RKO (cell line): Measurements from ENCODE around the gene ATP8A1.

ENCODE experiments used
- DNase-seq: peaks from one replicate; pipeline ENCODE4 v3.0.0-alpha.2; 2016; ENCODE audit warnings: low spot score

The ATP8A1 gene

DNA sequence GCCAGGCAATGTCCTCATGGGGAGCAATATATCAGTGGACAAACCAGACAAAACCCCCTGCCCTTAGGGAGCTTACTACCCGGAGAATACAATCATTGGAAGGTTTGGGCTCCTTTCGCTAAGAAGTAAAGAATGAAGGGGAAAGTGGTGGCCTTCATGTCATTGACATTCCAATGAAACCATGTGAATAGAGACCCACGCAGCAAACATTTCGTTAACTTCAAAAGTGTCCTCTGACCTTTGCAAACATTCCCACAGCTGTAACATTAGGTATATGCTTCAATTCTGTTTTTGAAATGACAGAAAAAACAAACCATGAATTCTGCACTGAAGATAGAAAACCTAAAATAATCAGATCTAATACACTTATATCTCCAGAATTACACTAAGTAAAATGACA, 7.0 kb downstream of the ATP8A1 start:
- no peak for DNase-seq

DNA sequence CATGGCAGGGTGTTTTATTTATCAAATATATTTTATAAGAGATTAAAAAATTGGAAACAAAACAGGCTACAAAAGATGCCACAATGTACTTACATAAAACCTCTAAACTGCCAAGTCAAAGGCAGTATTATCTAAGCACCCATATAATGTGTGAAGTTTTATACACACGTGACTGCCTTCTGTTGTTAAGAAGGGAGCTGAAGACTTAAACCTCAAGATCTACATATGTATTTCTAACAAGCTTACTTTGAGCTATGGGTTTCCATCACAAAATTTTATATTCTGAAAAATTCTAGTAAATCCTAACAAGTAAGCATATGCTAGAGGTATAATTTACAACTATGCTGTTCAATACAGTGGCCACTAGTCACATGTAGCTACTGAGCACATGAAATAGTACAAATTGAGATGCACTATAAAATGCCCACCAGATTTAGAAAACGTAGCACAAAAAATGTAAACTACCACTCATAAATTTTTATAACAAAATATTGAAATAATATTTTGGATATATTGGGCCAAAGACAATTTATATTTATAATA, 9.8 kb downstream of the ATP8A1 start:
- DNase-seq, result no peak

DNA sequence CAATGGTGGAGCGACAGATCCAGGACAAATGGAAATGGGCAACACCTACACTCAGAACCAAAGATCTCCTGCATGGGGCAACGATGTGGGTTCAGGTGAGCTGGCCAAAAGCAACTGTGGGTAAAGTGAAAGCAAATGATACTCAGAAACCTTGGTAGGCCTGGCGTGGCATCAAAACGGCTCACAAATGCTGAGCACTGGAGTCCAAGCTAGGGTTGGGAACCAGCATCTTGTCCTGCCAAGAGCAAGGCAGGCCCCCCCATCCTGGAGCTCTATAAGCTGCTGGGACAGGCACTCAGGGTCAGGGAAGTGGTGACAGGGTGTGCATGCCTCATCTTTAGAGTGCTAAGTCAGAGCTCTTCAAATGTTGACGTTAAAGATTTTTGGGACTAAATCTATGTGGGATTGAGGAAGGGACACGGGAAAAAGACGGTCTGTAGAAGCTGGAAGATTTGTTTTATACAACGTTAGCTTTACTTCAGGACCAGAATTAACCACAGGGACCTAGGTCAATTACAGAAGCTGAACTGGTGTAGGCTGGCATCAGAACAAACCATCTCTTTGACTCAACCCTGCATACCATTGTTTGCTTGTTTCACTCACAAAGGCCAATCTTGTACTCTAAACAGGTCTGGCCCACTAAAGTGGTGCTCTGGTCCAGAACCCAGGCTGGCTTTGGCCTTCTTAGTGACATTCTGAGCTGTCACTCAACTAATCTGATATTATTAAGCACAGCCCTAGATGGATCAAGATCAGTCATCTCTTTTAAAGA, 10.7 kb downstream of the ATP8A1 start:
- DNase-seq, result no peak

DNA sequence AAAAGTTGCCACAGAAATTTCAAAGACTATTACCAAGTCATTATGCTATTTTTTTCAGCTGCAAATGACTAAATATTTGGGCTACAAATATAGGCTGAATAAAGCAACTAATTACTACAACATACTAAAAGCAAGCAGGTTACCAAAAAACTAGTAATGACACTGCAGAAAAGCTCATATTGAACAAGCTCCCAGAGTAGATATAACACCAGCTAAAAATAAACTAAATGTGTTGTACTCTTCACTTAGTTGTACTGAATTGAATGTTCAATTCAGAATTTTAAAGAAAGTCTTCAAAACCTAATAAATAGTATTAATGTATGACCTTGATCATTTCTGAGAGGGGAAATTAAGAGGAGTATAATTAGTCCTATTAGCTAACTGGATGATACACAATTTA, 12.0 kb downstream of the ATP8A1 start:
- DNase-seq, result no peak

DNA sequence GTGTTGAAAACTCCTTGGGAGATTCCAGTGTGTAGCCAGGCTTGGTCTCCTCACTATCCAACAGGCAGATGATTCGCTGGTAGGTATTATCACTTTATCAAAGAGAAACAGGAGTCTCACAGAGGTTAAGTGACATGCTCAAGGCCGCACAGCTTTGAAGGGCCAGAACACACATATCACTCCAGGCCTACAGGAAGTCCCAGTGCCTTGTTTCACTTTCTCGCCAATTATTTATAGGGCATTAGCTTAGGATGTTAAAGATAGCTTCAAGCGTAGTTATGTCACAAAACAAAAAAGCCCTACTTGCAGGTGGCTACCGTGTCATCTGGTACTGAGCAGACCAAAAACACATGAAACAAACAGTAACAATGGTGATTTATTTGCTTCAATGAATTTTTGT, 13.2 kb downstream of the ATP8A1 start:
- no peak for DNase-seq

DNA sequence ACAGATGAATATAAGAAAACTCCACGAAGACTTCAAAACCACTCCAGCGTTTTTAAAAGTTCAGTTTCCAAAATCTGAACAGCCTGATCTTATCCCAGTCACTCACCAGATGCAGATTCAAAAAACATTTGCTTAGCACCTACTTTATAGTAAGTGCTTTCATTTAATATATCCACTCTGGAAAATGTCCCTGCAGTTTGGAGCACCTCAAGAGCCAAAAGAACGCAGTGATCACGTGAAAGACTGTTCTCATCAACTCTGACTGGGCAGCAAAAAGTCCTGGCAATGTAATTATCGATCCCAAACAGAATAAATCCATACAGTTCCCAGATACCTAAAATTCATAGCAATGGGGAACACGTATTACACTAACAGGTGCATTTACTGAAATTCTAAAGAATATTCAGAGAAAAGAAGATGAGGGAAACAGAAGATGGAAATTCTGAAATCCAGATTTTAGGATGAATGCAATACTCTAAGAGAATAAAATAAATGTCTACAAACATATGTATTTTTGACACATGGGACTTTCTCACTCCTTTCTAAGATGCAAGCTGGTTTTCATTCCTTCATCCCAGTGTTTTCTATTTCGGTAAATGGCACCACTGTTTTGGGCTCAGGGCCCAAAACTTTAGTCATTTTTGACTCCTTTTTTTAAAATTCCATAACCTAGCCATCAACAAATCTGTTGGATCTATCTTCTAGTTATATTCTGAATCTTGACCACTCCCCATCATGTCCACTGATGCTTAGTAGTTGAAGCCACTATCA, 13.9 kb downstream of the ATP8A1 start:
- DNase-seq, result no peak

DNA sequence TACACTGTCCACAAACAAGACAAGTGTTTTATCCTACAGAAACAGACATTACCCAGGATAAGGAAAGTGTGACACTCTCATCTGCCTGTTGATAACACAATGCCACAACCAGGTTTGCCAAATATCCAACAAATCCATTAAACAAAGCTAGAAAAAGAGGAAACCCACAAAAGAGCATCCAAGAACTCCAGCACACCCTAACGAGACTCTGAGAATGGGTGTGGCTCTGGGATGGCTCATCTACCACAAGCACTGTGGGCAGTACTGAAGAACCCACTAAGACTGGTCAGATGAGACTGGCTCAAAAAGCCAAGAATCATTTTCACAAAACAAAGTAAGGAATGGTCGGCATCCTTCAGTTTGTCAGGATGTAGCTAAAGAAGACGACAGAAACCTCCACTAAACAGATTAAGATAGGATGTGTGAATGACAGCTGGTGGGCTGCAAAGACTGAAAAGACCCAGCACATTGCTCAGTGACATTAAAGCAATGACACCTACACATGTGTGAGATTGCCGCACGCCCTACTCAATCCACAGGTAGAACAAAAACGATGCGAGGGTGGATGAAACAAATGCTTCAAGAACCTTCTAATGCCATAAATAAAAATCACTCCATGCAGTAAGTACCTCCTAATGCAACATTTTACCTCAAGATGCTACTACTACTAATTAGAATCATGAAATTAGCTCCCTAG, 14.7 kb downstream of the ATP8A1 start:
- no peak for DNase-seq

DNA sequence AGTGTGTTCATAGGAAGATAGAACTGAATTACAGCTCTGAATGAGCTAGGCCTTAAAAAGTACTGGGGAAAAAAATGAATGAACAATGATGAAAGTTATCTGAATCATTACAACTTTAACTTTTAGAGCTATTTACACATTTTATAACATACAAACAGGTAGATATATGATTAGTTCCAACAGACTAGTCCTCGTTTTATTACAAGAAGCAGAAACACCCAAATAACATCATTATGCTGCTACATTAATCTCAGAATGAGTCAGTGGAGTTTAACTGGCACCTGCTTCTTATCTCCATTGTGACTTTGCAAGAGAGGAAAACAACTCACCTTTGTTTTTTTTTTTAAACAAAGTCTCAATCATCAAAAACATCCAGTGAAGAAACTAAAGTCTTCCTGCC, 15.2 kb downstream of the ATP8A1 start:
- no peak for DNase-seq

DNA sequence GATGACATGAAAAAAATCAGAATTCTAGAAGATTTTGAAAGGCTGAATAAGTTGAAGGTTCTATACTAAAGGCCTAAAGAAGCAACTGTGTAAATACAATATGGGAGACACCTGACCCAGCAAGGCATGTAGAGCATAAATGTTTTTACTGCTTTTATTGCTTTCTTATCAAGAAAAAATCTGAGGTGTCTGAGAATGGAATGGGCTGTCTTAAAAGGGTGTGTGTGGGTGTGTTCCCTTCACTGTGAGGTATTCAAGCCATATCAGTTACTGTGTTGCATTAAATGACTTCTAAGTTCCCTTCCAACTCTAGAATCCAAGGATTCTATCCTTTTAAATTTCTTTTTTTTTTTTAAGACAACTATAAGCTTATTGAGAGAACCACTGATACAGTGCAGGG, 15.7 kb downstream of the ATP8A1 start:
- DNase-seq, result no peak

DNA sequence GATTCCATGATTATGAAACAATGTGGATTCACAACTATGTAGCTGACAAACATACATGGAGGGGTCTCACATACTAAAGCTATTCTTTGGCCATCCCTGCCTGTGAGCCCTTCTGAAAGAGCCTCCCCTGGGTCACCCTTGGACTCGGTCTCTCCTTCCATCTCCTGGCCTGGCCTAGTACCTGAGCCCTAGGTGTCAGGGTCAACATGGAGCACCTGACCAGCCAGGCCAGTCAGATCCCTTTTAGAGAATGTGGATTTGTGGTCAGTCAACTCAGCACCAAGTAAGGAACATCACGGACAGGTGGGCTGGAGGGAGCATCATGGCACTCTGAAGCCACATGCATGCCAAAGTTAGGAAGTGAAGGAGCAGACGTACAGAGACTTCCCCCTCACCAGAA, 16.3 kb downstream of the ATP8A1 start:
- DNase-seq, result no peak

DNA sequence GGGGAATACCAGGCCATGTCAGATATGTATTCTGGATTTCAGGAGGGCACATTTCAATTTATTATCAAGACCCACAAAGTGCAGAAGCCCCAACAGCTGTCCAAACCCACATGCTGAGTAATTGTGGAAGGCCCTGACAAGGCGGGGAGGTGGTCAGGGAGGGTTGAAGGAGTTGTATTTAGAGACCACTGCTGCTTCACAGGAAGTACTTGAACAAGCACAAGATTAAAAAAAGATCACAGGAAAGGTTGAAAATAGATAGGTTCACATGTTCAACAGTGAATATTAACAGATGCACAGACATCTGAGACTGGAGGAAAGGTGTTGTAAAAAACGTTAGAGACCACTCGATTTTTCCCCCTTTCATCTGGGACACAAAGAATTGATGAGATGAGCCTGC, 17.9 kb downstream of the ATP8A1 start:
- DNase-seq, result no peak

DNA sequence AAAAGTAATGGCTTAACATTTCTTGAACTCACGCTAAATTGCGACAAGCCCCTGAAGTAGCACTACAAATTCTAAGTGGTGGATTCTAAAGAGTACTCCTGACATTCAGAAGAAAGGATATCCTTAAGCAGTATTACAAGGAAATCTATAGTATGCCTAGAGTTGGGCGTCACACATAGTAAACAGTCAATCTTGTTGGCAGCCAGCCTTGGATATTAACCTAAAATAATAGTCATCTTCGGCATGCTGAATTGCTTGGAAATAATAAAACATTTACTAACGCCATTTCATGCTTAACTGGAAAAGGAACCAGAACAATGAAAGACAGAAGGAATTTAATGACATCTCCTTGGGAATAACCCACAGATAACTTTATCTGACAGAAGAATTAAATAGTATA, 18.6 kb downstream of the ATP8A1 start:
- no peak for DNase-seq

DNA sequence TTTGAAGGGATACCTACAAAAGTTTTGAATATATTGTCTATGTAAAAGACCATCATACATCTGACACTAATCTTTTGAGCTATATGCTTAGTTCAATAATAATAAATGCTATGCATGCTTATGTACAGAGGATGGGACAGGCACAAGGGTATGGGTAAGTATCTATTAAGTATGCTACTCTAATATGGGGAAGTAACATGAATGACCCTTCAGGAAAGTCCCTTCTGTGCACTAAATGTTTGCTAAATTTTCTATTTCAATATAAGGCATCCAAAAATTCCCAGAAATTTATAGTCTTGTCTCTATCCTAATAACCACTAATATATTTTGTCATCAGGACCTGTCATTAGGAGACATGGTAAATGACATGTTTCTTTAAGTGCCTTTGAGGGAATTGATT, 19.0 kb downstream of the ATP8A1 start:
- no peak for DNase-seq

DNA sequence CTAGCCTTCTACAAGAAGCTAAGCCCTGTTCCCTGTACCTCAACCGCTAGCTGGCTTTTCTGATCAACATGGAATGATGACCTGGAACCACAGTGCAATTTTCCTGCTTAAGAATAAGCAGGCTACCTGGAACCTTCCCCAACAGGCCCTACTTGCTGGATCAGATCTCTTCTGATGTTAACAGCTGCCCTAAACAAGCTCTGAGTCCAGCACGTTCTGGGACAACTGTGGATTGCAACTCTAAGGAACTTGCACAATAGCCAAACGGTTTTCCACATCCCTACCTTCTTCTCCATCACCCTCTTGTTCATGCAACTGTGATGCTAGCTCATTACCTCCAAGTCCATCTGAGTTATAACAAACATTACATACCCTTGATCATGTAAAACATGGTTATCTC, 19.8 kb downstream of the ATP8A1 start:
- DNase-seq, result no peak

DNA sequence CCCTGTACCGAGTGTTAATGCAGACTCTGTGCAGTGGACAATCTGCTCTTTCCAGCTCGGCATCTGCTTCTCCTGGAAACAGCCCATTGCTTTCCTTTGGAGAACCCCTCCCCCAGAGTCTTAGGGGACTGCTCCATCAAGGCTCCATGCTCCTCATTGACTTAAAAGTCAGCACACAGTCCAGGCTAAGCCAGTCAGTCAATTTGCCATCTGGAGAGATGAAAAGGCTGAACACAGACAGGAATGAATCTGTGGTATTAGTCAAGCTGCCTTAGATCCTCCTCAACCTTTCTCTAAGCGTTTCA, 20.3 kb downstream of the ATP8A1 start:
- no peak for DNase-seq

DNA sequence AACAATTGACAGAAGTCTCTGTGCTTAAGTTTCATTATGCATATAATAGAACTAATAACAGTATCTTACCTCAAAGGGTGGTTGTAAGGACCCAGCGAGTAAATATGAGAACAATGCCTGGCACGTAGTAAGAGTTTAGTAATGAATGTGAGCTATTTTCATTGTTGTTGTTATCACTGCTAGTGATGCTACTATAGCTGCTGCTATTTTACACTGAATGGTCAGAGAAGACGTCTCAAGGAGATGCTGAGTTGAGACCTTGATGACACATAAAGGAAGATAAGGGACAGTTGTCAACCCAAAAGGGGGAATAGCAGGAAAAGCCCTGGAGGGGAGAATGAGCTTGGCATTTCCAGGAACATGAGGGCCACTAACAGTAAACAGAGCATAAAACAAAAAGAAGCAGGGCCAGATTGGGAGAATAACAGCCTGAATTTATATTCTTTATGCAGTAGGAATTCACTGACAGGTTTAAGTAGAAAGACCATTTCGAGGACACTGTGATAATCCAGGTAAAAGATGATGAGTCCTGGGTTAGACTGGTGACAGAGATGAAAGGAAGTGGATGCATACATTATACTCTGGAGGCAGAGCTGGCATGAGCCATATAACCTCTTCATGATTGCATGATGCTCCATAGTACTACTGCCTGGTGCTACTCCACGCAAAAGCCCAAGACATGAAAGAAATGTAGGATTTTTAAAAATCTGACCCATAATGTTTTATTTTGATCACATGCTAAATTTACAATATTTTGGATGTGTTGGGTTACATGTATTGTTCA, 23.1 kb downstream of the ATP8A1 start:
- DNase-seq, result no peak

DNA sequence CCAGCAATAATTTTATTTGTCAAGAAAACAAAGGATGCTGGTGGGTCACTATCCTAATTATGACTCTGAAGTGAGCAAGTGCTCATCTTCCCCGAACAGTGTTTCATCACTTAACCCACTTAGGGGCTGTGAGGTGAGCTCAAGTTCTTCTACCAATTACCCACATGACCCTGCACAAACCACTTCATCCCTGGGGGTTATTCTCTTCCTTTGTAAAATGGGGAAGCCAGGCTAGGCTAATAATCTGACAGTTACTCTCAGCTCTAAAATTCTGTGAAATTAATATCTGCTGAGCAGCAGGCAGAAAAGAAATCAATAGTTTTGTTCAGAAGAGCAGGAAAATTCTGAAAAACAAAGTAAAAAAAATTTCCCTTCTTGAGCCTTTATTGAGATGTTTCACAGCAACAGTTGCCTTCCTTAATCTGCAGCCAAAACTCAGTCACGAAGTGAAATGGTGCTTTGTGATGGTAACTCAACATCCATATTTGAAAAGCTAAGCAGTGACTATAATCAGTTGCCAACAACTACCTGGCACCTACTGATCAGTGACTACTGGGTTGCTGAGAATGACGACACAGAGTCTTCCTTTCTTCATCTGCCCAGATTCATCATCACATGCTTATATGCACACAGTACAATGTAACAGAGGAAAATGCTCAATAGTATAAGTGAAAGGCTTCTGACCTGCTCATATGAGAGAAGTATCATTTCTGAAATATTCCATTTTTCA, 24.1 kb downstream of the ATP8A1 start:
- no peak for DNase-seq

DNA sequence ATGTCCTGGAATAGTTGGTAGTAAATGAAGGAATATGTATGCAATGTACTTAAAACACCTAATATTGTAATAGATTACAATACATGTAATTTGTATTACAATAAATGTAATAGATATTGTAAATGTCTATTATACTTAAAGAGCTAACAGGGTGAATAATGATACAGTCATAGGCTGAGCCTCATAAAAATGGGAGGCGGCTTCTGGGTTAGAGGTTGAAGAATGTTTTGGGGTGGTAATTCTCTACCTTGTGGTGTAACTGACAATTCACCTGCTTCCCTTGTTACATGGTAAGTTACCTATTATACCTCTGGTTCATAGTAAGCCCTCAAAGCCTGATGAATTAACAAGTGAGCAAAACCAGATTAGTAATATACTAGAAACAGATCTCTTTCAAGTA, 26.0 kb downstream of the ATP8A1 start:
- DNase-seq, result no peak

DNA sequence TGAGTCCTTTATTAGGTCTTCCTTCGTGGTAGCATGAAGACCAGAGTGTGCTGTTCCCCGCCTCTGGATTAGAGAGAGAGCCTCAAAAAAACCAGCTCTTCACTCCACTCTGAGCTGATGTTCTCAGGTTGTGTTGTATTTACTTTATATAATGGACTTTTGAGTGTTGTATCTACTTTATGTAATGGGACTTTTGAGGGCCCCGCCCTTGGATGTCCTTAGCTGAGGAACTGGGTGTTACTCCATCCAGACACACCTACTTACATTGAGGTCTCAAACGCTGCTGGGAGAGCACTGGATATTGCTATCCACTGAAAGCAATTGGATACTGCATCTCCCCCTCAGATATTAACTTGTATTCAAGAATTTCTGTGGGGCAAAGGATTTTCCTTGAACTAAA, 28.2 kb downstream of the ATP8A1 start:
- DNase-seq, result no peak

DNA sequence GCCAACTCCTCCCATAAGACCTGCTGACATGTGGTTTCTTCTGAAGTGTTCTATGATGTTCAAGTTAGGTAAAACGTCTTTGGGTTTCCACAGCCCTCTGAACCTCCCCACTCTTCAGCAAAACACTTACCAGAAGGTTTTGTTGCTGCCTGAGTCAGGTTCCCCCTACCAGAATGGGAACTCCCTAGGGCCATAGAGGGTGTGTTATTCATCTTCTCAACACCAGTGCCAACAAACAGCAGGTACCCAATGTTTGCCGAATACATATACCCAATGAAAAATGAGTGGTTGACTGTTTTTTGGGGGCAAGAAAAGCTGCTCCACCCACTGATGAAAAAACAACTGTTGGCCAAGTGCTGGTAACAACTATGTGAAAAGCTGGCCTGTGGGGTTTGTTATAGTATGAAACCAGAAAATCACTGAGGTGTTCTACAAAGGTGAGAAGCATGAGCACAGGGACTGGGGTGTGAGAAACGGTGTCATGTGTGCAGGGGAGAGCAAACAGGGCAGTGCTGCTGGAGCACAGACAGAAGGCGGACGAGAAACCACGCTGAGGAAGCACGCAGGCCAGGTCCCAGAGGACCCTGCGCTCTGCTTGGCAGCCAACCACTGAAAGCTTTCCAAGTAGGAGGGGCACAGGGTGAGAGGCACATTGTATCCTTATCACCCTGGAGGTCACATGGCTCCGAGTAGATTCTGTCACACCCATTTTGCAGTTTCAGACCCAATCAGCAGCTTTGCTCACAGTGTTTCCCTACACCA, 28.8 kb downstream of the ATP8A1 start:
- DNase-seq, result no peak

DNA sequence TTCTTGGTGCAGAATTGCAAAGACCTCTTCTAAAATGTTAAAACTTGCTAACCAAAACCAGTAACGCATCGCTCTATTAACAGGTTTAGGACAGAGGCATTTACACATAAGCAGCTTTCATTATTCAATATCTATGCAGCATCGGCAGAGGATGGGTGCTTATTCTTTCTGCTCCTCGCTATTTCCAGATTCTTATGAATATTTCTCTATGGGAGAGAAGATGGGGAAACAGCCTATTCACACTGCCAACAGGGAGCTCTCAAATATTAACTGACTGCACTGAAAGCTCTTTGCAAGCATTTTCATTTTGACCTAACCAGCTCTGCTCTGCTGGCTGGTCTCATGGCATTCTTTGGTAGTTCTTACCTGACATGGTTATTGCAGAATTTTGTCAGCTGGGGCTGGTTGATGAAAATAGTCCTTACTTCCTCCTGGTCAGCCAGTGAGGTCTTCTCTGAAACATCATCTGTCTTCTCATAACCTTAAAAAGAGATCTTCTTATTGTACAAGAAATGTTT, 30.2 kb downstream of the ATP8A1 start:
- no peak for DNase-seq
